Measurements from ENCODE around the gene GANC.

DNA sequence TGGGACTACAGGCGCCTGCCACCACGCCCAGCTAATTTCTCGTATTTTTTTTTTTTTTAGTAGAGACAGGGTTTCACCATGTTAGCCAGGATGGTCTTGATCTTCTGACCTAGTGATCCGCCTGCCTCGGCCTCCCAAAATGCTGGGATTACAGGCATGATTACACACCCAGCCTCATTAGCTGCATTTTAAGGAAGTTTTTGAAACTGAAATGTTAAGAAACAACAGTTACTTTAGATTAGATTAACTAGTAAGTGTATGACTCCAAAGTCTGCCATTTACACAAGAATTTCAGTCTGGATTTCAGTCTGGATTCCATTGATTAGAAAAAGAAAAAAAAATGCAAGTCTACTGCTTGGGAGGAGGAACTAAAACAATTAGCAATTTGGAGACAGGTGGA is 40.4 kb upstream of the GANC start:
- TF ChIP-seq, protein P1, sequence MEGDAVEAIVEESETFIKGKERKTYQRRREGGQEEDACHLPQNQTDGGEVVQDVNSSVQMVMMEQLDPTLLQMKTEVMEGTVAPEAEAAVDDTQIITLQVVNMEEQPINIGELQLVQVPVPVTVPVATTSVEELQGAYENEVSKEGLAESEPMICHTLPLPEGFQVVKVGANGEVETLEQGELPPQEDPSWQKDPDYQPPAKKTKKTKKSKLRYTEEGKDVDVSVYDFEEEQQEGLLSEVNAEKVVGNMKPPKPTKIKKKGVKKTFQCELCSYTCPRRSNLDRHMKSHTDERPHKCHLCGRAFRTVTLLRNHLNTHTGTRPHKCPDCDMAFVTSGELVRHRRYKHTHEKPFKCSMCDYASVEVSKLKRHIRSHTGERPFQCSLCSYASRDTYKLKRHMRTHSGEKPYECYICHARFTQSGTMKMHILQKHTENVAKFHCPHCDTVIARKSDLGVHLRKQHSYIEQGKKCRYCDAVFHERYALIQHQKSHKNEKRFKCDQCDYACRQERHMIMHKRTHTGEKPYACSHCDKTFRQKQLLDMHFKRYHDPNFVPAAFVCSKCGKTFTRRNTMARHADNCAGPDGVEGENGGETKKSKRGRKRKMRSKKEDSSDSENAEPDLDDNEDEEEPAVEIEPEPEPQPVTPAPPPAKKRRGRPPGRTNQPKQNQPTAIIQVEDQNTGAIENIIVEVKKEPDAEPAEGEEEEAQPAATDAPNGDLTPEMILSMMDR (conservative IDR thresholded peaks at IDR 0.05 in 1 of 2, IDR thresholded peaks at IDR 0.05 in 1 of 2; ENCODE audit: extremely low read depth in 1 of 2, insufficient read depth in 1 of 2, low read depth in 1 of 2, low read length in 2 of 2), result no peak
- no peak for TF ChIP-seq EZH2 (IDR thresholded peaks at IDR 0.05; ENCODE audit: borderline replicate concordance, low read length)

All from mammary epithelial cell (primary cell).